Measurements from ENCODE around the gene SCAMP1. TPM values are rescaled to one million over a fixed set of nuclear protein-coding genes. Genes with fewer than 3 reads are reported as not detected.

The SCAMP1 gene
- total and polyA plus RNA-seq, 2 of the 13 experiments (the other 11 are each of a cell fraction or from before 2014, with no cell fraction given): 18.2 to 33.7 TPM

- TF ChIP-seq ZNF574 (CRISPR knock-in tag; IDR thresholded peaks at IDR 0.05) (no peak), ZNF432 (CRISPR knock-in tag; IDR thresholded peaks at IDR 0.05; ENCODE audit: borderline replicate concordance) (no peak), NRL (CRISPR knock-in tag; IDR thresholded peaks at IDR 0.05; ENCODE audit: borderline replicate concordance) (no peak), HNRNPK (IDR thresholded peaks at IDR 0.05; ENCODE audit: low read depth, low read length, poor library complexity, severe bottlenecking) (no peak), ZNF275 (CRISPR knock-in tag; IDR thresholded peaks at IDR 0.05; ENCODE audit: borderline replicate concordance) (no peak), HCFC1 (IDR thresholded peaks at IDR 0.05; ENCODE audit: low read depth, low read length) (no peak), ZNF710 (CRISPR knock-in tag; IDR thresholded peaks at IDR 0.05; ENCODE audit: borderline replicate concordance) (no peak)
Measured at GRCh38 chr5:78492650-78493049, 132.2 kb downstream of the SCAMP1 start (continued).

All from HepG2 (cell line).